ENCODE data around the gene CPA5. TPM values are rescaled to one million over a fixed set of nuclear protein-coding genes. Genes with fewer than 3 reads are reported as not detected.

The CPA5 gene
- total and polyA plus RNA-seq, 2 of the 8 experiments (the other 6 are each of a cell fraction or from before 2014, with no cell fraction given) = 0.12 TPM; not detected in 1

- Histone ChIP-seq H3K79me1 (ENCODE audit: low read depth, low read length) (no peaks in the 10 kb centered on the region), H4K8ac (ENCODE audit: extremely low read depth, insufficient read depth, low read length) (no peak overlapping the region), H3K4ac (replicated peaks; ENCODE audit: insufficient read length, low read depth, low read length) (no peak overlapping the region), H3K79me2 (ENCODE audit: control insufficient read depth in 1 of 2, insufficient read depth in 2 of 2, low read length in 2 of 2) (no peaks in the 10 kb centered on the region), H2BK20ac (ENCODE audit: low read length) (no peak overlapping the region), H2BK12ac (ENCODE audit: low read depth, low read length) (no peak overlapping the region), H2BK120ac (replicated peaks; ENCODE audit: low read depth, low read length) (no peak overlapping the region), H3K27ac (ENCODE audit: low read depth, low read length) (no peak overlapping the region), H4K91ac (replicated peaks; ENCODE audit: insufficient read length, low read length) (no peak overlapping the region), H2AK5ac (ENCODE audit: low read depth, low read length) (no peak overlapping the region), H3K4me3 (ENCODE audit: extremely low read depth in 1 of 4, insufficient read depth in 2 of 4, low read depth in 3 of 4, low read length in 4 of 4) (no peak overlapping the region), H3K9me3 (ENCODE audit: insufficient read depth in 2 of 2, low read depth in 1 of 2, low read length in 1 of 2) (no peaks in the 10 kb centered on the region), H4K5ac (ENCODE audit: insufficient read length, low read depth, low read length) (no peak overlapping the region), H3K4me2 (ENCODE audit: insufficient read depth in 1 of 2, low read depth in 2 of 2, low read length in 2 of 2) (no peak overlapping the region), H3K4me1 (replicated peaks in 1 of 4; ENCODE audit: control insufficient read depth in 3 of 4, insufficient read depth in 4 of 4, low read length in 3 of 4) (peaks cover 0 to 4% (median 1%) of the 10 kb centered on the region in 4 experiments; a peak in 2 of 7 replicates), H3K36me3 (ENCODE audit: control insufficient read depth in 2 of 4, insufficient read depth in 4 of 4, low read length in 3 of 4) (no peaks in the 10 kb centered on the region), H2BK5ac (ENCODE audit: low read depth, low read length) (no peak overlapping the region), H3K56ac (replicated peaks; ENCODE audit: insufficient read length, low read depth, low read length) (no peak overlapping the region), H3K18ac (ENCODE audit: extremely low read depth, low read length) (no peak overlapping the region), H3K23me2 (ENCODE audit: low read depth, low read length) (no peaks in the 10 kb centered on the region), H3K14ac (ENCODE audit: insufficient read length) (no peak overlapping the region), H4K20me1 (replicated peaks in 1 of 2; ENCODE audit: control insufficient read depth in 1 of 2, insufficient read depth in 2 of 2, low read length in 2 of 2) (no peaks in the 10 kb centered on the region), H3K23ac (ENCODE audit: insufficient read length) (no peak overlapping the region), H2AFZ (ENCODE audit: low read length) (no peak overlapping the region), H3K9ac (replicated peaks in 1 of 4; ENCODE audit: extremely low read depth in 1 of 4, low read depth in 3 of 4, low read length in 3 of 4) (no peak overlapping the region), H2BK15ac (ENCODE audit: low read length) (no peak overlapping the region), H3K27me3 (replicated peaks in 1 of 4; ENCODE audit: control insufficient read depth in 3 of 4, extremely low read depth in 1 of 4, insufficient read depth in 3 of 4, low read length in 3 of 4) (no peaks in the 10 kb centered on the region)
- WGBS, 2 experiments (ENCODE audit: extremely low coverage in 1 of 2, insufficient coverage in 1 of 2, insufficient read length in 1 of 2, insufficient replicate concordance in 2 of 2, low coverage in 1 of 2, low lambda C conversion rate in 2 of 2, missing lambda C conversion rate in 1 of 2) = 92% methylated on average over 10 of the region's 10 CpGs; no CpG with 5 or more reads in 1 of the 2 experiments
- DNase-seq (ENCODE audit: low read depth in 1 of 2, low spot score in 2 of 2) = no peak
- ChIA-PET CTCF (ENCODE audit: partially characterized antibody) (interaction anchor here (0.9 to 1.4 kb wide), 4 partner anchors 10 to 103 kb away, joined by 3 to 4 read pairs (median 4); no protein-coding TSS in a partner anchor), POLR2A (ENCODE audit: partially characterized antibody) (no interaction called here)
- no peak for FAIRE-seq
- TF ChIP-seq SP1 (IDR thresholded peaks at IDR 0.05; ENCODE audit: low read depth, low read length) = no peak
- no peak for TF ChIP-seq FOSL1 (IDR thresholded peaks at IDR 0.05; ENCODE audit: insufficient read depth, low read depth, low read length)
- TF ChIP-seq RXRA (IDR thresholded peaks at IDR 0.05; ENCODE audit: insufficient read depth, low read depth, low read length) = no peak
- TF ChIP-seq USF2 (IDR thresholded peaks at IDR 0.05; ENCODE audit: low read length) = no peak
- no peak for TF ChIP-seq TAF1 (IDR thresholded peaks at IDR 0.05; ENCODE audit: low read depth, low read length)
- TF ChIP-seq BRCA1 (IDR thresholded peaks at IDR 0.05; ENCODE audit: low read depth, low read length) = no peak
- TF ChIP-seq TAF7 (optimal IDR thresholded peaks at IDR 0.05; ENCODE audit: borderline replicate concordance, low read depth, low read length) = no peak
- no peak for TF ChIP-seq GABPA (IDR thresholded peaks at IDR 0.05; ENCODE audit: borderline replicate concordance, insufficient read depth, low read length)
- TF ChIP-seq MAFK (IDR thresholded peaks at IDR 0.05; ENCODE audit: low read depth, low read length) = no peak
- no peak for TF ChIP-seq EP300 (IDR thresholded peaks at IDR 0.05; ENCODE audit: borderline replicate concordance in 1 of 2, low read depth in 2 of 2, low read length in 2 of 2)
- no peak for TF ChIP-seq POLR2A (IDR thresholded peaks at IDR 0.05; ENCODE audit: control extremely low read depth in 1 of 2, low read depth in 2 of 2, low read length in 2 of 2)
Measured at GRCh38 chr7:130324306-130324943, 20.2 kb upstream of the CPA5 start.

Data from H1 (cell line).